Right lobe of liver (tissue), 6 donors: Measurements from ENCODE around the gene KIAA0825. TPM values are rescaled to one million over a fixed set of nuclear protein-coding genes. Genes with fewer than 3 reads are reported as not detected.
A peak's percentile ranks its signal among the peaks of the same experiment; 100 is the strongest.

Experiments
- ATAC-seq, 4 donors: fragments of 200-7000 bp; cut with Tn5 transposase; one replicate each; pipeline ENCODE4 v1.9.1; 2020; ENCODE audit warnings: mild to moderate bottlenecking in 4 of 4, moderate library complexity in 4 of 4
- DNase-seq, 3 donors: peaks; one replicate each; pipeline ENCODE4 v3.0.0-alpha.2; 2020
- H3K27ac ChIP-seq, 3 donors: fragments of 200-600 bp; one replicate each; pipeline ENCODE4 v1.8.0; 2022
- H3K27me3 ChIP-seq, 2 donors: fragments of 200-600 bp; one replicate each; pipeline ENCODE4 v1.8.0; 2022
- H3K36me3 ChIP-seq, 4 donors: fragments of 200-600 bp; sonication (generic) in 1 of 4; one replicate each; pipeline versions ENCODE4 v1.5.1 to v1.8.0; 2017 to 2022; ENCODE audit warnings: control low read depth in 1 of 4
- H3K4me1 ChIP-seq, 4 donors: fragments of 200-600 bp; sonication (generic) in 1 of 4; one replicate each; pipeline versions ENCODE4 v1.5.1 to v1.8.0; 2017 to 2022; ENCODE audit warnings: control low read depth in 1 of 4
- H3K4me3 ChIP-seq, 3 donors: fragments of 200-600 bp; one replicate each; pipeline ENCODE4 v1.8.0; 2022
- H3K9me3 ChIP-seq, 4 donors: fragments of 200-600 bp; sonication (generic) in 1 of 4; one replicate each; pipeline versions ENCODE4 v1.5.1 to v1.8.0; 2017 to 2022; ENCODE audit warnings: control low read depth in 1 of 4
- CTCF ChIP-seq, 4 donors: fragments of 200-600 bp in 3 of 4; fragments of 450-650 bp in 1 of 4; IDR thresholded peaks; one replicate each; pipeline versions ENCODE4 v1.5.1 to v1.8.0; 2016 to 2022; ENCODE audit warnings: antibody characterized with exemption in 4 of 4, mild to moderate bottlenecking in 2 of 4
- POLR2A ChIP-seq: fragments of 450-650 bp; IDR thresholded peaks from one replicate; pipeline ENCODE4 v1.6.1; 2017; ENCODE audit warnings: antibody characterized with exemption, mild to moderate bottlenecking
- WGBS: methylation state at CpG from one replicate; pipeline ENCODE4 v1.1.6; 2018; ENCODE audit warnings: low coverage, low lambda C conversion rate; ENCODE audit not compliant: insufficient coverage; ENCODE audit errors: missing lambda C conversion rate; 5-methylcytosine and 5-hydroxymethylcytosine counted together
- intact Hi-C, 2 donors: fragments of 100-400 bp; cut with DNase I; formaldehyde crosslinking; loops; one replicate each; pipeline versions ENCODE4 v1.11.2 to v1.14.1; 2022
- total RNA-seq, 6 experiments: library from RNA; depleted of rRNA in 2 of 6; stranded (reverse); fragments of >200 nt in 2 of 6; fragmentation: NEBNext Ultra II Directional in 3 of 6; extraction: Animal tissue kit (Norgen Biotek cat#: 25700) in 3 of 6; gene quantifications; one replicate each; pipeline versions ENCODE4 v1.1.0 to v1.2.4, GENCODE V29; 2016 to 2023
- donor health status: DM: no; HTN: yes; CAD: no.
- donor health status: DM: no; HTN: no; CAD: no.
- donor health status: DM: no; HTN: no; CAD: no.
- donor health status: DM: no; HTN: yes; CAD: no.
- donor health status: DM: no; HTN: yes; CAD: no.

KIAA0825 gene
- total RNA-seq, 6 experiments from 2014 or later: 0.86 to 3.2 (median 1.7) TPM

GRCh38 chr5:94632024-94632423 lies 13.6 kb upstream of the KIAA0825 start:
- no peaks in the 10 kb centered on the region for H3K27me3 ChIP-seq
- intact Hi-C loops: no loop called here
- no peak overlapping the region for H3K4me3 ChIP-seq
- H3K27ac ChIP-seq: no peak overlapping the region
- DNase-seq (no peak), ATAC-seq (no peak)
- no peaks in the 10 kb centered on the region for H3K9me3 ChIP-seq
- WGBS: 55% methylated on average over 2 of the region's 2 CpGs
- H3K36me3 ChIP-seq: no peaks in the 10 kb centered on the region
- no peaks in the 10 kb centered on the region for H3K4me1 ChIP-seq
- TF ChIP-seq CTCF (IDR thresholded peaks at IDR 0.05): no peak
- no peak for TF ChIP-seq POLR2A

GRCh38 chr5:94627191-94627590 lies 8.8 kb upstream of the KIAA0825 start:
- no peaks in the 10 kb centered on the region for H3K36me3 ChIP-seq
- no peak for ATAC-seq
- no peaks in the 10 kb centered on the region for H3K9me3 ChIP-seq
- no peak for DNase-seq
- H3K27ac ChIP-seq: no peak overlapping the region
- 93% methylated on average over 1 of the region's 1 CpG for WGBS
- intact Hi-C loops: no loop called here
- H3K27me3 ChIP-seq: no peaks in the 10 kb centered on the region
- peaks cover 0 to 16% (median 5%) of the 10 kb centered on the region in 4 donors for H3K4me1 ChIP-seq
- no peak overlapping the region for H3K4me3 ChIP-seq
- TF ChIP-seq POLR2A (no peak), CTCF (IDR thresholded peaks at IDR 0.05) (no peak)

- 11% methylated on average over 2 of the region's 2 CpGs for WGBS
- Histone ChIP-seq H3K27ac (peak overlapping the region in 1 of 3 donors; percentile 18), H3K4me1 (peaks cover 0 to 16% (median 5%) of the 10 kb centered on the region in 4 donors), H3K27me3 (no peaks in the 10 kb centered on the region), H3K9me3 (no peaks in the 10 kb centered on the region), H3K36me3 (no peaks in the 10 kb centered on the region), H3K4me3 (peak overlapping the region in 1 of 3 donors; percentile 9)
- DNase-seq: no peak
- TF ChIP-seq POLR2A (no peak), CTCF (IDR thresholded peaks at IDR 0.05) (no peak)
- intact Hi-C loops: no loop called here
- peak; percentile 56 to 62 (median 60) for ATAC-seq
Observed at GRCh38 chr5:94623877-94624276, 5.5 kb upstream of the KIAA0825 start.

GRCh38 chr5:94623011-94623410 lies 4.6 kb upstream of the KIAA0825 start:
- intact Hi-C loops: no loop called here
- Histone ChIP-seq H3K36me3 (no peaks in the 10 kb centered on the region), H3K27me3 (no peaks in the 10 kb centered on the region), H3K27ac (peak overlapping the region in 1 of 3 donors; percentile 18), H3K9me3 (no peaks in the 10 kb centered on the region), H3K4me3 (no peak overlapping the region), H3K4me1 (peaks cover 0 to 16% (median 5%) of the 10 kb centered on the region in 4 donors)
- TF ChIP-seq CTCF (IDR thresholded peaks at IDR 0.05) (no peak), POLR2A (no peak)
- DNase-seq: no peak
- ATAC-seq: no peak

- no peak overlapping the region for H3K27ac ChIP-seq
- 35% methylated on average over 5 of the region's 5 CpGs for WGBS
- no peaks in the 10 kb centered on the region for H3K36me3 ChIP-seq
- DNase-seq (no peak), ATAC-seq (no peak)
- H3K27me3 ChIP-seq: no peaks in the 10 kb centered on the region
- H3K4me1 ChIP-seq: peaks cover 0 to 24% (median 5%) of the 10 kb centered on the region in 4 donors
- H3K9me3 ChIP-seq: no peaks in the 10 kb centered on the region
- TF ChIP-seq POLR2A (no peak), CTCF (IDR thresholded peaks at IDR 0.05) (no peak)
- intact Hi-C loops: no loop called here
- no peak overlapping the region for H3K4me3 ChIP-seq
Observed at GRCh38 chr5:94621763-94622162, 3.4 kb upstream of the KIAA0825 start.
